Liver (tissue), 3 donors: ENCODE measurements around the gene EFCC1.

Source experiments
- ATF3 ChIP-seq: IDR thresholded peaks from 2 replicates; pipeline ENCODE4 v1.6.1; 2016; ENCODE audit warnings: antibody characterized with exemption
- CTCF ChIP-seq: fragments of 150-350 bp; IDR thresholded peaks from 2 replicates; pipeline ENCODE4 v1.5.1; 2017; ENCODE audit warnings: improper control_type of control experiment, low read depth, low read length; ENCODE audit not compliant: missing input control
- EGR1 ChIP-seq, 2 donors: IDR thresholded peaks; 2 replicates each; pipeline ENCODE4 v1.6.1; 2016 to 2018; ENCODE audit warnings: antibody characterized with exemption in 2 of 2, low read depth in 2 of 2
- FOXA1 ChIP-seq: IDR thresholded peaks from 2 replicates; pipeline ENCODE4 v1.6.1; 2016; ENCODE audit warnings: antibody characterized with exemption
- GABPA ChIP-seq, 2 donors: IDR thresholded peaks in 1 of 2; conservative IDR thresholded peaks in 1 of 2; 2 replicates each; pipeline ENCODE4 v1.6.1; 2016; ENCODE audit warnings: antibody characterized with exemption in 2 of 2, mild to moderate bottlenecking in 1 of 2, moderate library complexity in 1 of 2
- JUND ChIP-seq, 2 donors: IDR thresholded peaks; 2 replicates each; pipeline ENCODE4 v1.6.1; 2016; ENCODE audit warnings: antibody characterized with exemption in 2 of 2
- MAX ChIP-seq: IDR thresholded peaks from 2 replicates; pipeline ENCODE4 v1.6.1; 2016; ENCODE audit warnings: antibody characterized with exemption
- NR2F2 ChIP-seq: IDR thresholded peaks from 2 replicates; pipeline ENCODE4 v1.6.1; 2016; ENCODE audit warnings: antibody characterized with exemption
- RAD21 ChIP-seq, 2 donors: IDR thresholded peaks; 2 replicates each; pipeline ENCODE4 v1.6.1; 2016; ENCODE audit warnings: antibody characterized with exemption in 2 of 2, mild to moderate bottlenecking in 2 of 2
- REST ChIP-seq: IDR thresholded peaks from 2 replicates; pipeline ENCODE4 v1.6.1; 2016; ENCODE audit warnings: antibody characterized with exemption, mild to moderate bottlenecking
- RXRA ChIP-seq, 2 donors: IDR thresholded peaks; 2 replicates each; pipeline ENCODE4 v1.6.1; 2017 to 2018; ENCODE audit warnings: antibody characterized with exemption in 2 of 2, mild to moderate bottlenecking in 1 of 2
- SP1 ChIP-seq: IDR thresholded peaks from 2 replicates; pipeline ENCODE4 v1.6.1; 2018; ENCODE audit warnings: antibody characterized with exemption, mild to moderate bottlenecking
- TAF1 ChIP-seq: conservative IDR thresholded peaks from 2 replicates; pipeline ENCODE4 v1.6.1; 2016; ENCODE audit warnings: antibody characterized with exemption, mild to moderate bottlenecking
- donor health status: healthy.
- donor health status: healthy.

- TF ChIP-seq MAX (no peak), JUND (IDR thresholded peaks at IDR 0.05) (no peak), CTCF (no peak), ATF3 (no peak), FOXA1 (no peak), SP1 (no peak), EGR1 (IDR thresholded peaks at IDR 0.05; ENCODE audit: low read depth in 2 of 2) (no peak), TAF1 (no peak), REST (no peak), RXRA (IDR thresholded peaks at IDR 0.05) (no peak), GABPA (IDR thresholded peaks at IDR 0.05 in 1 of 2, conservative IDR thresholded peaks at IDR 0.05 in 1 of 2) (no peak), RAD21 (IDR thresholded peaks at IDR 0.05) (no peak), NR2F2 (no peak)
Measured at GRCh38 chr3:129045675-129046036, 44.6 kb downstream of the EFCC1 start.
